ENCODE measurements around the gene ZFAND2B.
"Not testable (repeated sequence)": the region's sequence is repeated elsewhere in the genome, so short reads cannot be mapped to it uniquely, and the experiment has no call there.

The ZFAND2B gene

DNA sequence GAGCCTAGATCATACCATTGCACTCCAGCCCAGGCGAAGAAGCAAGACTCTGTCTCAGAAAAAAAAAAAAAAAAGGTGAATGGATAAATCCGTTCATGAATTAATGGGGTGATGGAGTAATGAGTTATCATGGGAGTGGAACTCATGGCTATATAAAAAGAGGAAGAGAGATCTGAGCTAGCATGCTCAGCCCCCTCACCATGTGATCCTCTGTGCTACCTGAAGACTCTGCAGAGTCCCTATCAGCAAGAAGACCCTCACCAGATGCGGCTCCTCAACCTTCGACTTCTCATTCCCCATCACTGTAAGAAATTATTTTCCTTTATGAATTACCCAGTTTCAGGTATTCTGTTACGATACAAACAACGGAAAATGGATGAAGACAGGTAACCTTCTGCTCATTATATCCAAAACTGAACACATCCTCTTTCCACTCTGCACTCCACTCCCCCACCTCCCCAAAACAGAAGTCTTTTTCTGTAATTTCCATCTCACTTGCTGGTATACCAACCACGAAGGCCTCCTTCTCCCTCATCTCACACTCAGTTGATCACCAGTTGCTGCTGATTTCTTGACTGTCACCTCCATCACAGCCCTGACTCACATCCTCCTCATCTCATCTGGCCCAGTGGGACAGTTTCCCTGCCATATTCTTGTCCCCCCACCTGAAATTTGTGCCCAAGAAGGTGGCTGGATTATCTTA is 19.7 kb upstream of the ZFAND2B start:
- DNase-seq, result peak in 2 of 42 donors; percentile 19 to 23
- intact Hi-C loops (cut with DNase I), result no loop called here

DNA sequence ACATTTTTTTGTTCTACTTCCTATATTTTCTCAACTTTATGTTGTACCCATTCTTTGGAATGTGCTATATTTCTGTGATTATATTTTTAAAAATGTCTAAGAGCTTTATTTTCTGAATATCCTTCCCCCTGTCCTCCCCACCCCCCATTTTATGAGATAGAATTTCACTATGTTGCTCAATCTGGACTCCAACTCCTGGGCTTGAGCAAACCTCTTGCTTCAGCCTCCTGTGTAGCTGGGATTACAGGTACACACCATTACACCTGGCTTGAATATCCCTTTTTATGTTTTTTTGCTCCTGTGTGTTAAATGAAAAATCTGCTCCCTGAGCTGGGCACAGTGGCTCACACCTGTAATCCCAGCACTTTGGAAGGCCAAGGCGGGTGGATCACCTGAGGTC is 9.2 kb upstream of the ZFAND2B start:
- intact Hi-C loops (cut with DNase I), result no loop called here
- DNase-seq, result no peak

DNA sequence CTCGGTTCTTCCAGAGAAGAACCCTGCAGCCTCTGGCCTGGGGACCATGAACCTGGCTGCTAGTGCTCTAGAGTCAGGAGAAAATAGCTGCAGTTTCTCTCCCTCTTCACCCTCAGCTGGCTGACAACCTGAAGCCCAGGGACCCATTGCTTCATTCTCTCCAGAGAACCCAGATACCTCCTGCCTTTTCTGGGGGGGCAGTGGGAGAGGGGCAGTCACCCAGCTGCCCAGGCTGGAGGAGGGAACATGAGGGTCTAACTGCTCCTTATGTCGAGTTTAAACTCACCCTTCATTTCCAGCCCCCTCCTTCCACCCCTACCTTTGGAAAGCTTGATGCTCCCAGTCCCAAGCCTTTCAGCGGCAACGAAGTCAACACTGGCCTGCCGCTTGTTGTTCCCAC is 7.6 kb upstream of the ZFAND2B start:
- intact Hi-C loops (cut with DNase I), result no loop called here
- DNase-seq, result peak in 1 of 42 donors; percentile 14

DNA sequence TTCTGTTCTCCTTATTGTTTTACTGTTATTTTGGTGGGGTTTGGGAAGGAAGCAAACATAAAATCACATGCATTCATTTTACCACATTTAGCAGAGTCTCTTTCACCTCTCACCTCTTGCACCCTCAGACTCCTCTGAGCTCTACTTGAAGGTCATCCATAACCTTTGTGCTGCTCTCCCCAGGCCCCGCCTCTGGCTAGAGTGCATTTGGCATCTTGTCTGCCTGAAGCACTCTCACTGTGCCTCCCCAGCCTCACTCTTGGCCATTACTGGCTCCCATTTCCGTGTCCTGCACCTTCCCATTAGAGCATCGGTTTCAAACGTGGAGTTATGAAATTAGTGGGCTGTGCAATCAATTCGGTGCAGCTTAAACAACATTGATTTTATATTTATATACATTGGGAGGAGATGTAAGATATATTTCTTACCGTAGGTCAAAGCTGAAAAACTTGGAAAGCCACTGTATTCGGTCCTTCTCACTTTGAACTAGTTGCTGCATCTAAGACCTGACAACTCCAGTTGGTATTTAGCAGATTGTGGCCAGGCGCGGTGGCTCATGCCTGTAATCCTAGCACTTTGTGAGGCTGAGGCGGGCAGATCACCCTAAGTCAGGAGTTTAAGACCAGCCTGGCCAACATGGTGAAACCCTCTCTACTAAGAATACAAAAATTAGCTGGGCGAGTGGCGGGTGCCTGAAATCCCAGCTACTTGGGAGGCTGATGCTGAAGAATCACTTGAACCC is 6.9 kb upstream of the ZFAND2B start:
- peak in 3 of 42 donors; percentile 5 to 7 (median 6) for DNase-seq
- intact Hi-C loops (cut with DNase I), result no loop called here

DNA sequence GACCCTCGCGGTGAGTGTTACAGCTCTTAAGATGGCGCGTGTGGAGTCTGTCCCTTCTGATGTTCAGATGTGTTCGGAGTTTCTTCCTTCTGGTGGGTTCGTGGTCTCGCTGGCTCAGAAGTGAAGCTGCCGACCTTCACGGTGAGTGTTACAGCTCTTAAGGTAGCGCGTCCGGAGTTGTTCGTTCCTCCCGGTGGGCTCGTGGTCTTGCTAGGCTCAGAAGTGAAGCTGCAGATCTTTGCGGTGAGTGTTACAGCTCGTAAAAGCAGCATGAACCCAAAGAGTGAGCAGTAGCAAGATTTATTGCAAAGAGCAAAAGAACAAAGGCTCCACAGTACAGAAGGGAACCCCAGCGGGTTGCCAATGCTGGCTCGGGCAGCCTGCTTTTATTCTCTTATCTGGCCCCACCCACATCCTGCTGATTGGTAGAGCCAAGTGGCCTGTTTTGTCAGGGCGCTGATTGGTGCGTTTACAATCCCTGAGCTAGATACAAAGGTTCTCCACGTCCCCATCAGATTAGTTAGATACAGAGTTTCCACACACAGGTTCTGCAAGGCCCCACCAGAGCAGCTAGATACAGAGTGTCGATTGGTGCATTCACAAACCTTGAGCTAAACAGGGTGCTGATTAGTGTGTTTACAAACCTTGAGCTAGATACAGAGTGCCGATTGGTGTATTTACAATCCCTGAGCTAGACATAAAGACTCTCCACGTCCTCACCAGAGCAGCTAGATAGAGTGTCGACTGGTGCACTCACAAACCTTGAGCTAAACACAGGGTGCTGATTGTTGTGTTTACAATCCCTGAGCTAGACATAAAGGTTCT is 5.9 kb upstream of the ZFAND2B start:
- DNase-seq, result peak in 4 of 42 donors; percentile 14 to 40 (median 28)

DNA sequence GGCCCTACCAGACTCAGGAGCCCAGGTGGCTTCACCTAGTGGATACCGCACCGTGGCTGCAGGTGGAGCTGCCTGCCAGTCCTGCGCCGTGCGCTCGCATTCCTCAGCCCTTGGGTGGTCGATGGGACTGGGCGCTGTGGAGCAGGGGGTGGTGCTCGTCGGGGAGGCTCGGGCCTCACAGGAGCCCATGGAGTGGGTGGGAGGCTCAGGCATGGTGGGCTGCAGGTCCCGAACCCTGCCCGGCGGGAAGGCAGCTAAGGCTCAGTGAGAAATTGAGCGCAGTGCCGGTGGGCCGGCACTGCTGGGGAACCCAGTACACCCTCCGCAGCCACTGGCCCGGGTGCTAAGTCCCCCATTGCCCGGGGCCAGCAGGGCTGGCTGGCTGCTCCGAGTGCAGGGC is 5.3 kb upstream of the ZFAND2B start:
- DNase-seq, result peak in 2 of 42 donors; percentile 4 to 12
- intact Hi-C loops (cut with DNase I), result not testable (repeated sequence)

More for the DNA sequence above, 5.9 kb upstream of the ZFAND2B start:
- intact Hi-C loops (cut with DNase I), result not testable (repeated sequence)

DNA sequence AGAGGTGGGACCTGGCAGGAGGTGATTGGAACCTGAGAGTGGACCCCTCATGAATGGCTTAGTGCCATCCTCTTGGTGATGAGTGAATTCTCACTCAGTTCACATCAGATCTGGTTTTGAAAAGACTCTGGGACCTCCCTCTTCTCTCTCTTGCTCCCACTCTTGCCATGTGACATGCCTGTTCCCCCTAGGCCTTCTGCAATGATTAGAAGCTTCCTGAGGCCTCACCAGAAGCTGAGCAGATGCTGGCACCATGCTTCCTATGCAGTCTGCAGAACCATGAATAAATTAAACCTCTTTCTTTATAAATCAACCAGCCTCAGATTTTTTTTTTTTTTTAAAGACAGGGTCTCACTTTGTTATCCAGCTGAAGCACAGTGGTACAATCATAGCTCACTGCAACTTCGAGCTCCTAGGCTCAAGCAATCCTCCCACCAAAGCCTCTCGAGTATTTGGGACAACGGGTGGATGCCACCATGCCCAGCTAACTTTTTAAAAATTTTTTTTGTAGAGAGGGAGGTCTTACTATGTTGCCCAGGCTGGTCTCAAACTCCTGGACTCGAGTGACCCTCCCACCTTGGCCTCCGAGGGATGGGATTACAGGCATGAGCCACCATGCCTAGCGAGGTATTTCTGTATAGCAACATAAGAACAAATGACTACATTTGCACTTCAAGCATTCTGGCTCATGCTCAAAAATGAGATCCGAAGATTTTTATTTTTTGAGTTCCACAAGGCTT is 2.0 kb upstream of the ZFAND2B start:
- intact Hi-C loops (cut with DNase I), result loop anchor here (5.0 kb wide), 1 partner anchor 42 kb away; the partner anchor contains the start of gene NHEJ1

DNA sequence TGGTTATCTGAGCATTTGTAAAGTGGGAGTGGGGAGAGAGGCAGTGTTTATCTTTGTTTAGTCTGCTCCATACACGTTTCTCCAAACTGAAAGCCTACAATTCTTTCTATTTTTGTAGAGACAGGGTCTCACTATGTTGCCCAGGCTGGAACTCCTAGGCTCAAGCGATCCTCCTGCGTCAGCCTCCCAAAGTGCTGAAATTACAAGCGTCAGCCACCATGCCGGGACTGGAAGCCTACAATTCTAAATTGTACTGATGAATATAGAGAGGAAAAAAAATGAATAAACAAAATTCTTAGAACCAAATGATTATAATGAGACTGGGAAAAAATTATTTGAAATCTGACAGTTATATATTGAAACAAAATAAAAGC is 1.4 kb upstream of the ZFAND2B start:
- DNase-seq, result peak in 1 of 42 donors; percentile 10
- intact Hi-C loops (cut with DNase I), result loop anchor here (5.0 kb wide), 1 partner anchor 43 kb away; the partner anchor contains the start of gene NHEJ1

More for the DNA sequence above, 2.0 kb upstream of the ZFAND2B start:
- peak in 1 of 42 donors; percentile 29 for DNase-seq

DNA sequence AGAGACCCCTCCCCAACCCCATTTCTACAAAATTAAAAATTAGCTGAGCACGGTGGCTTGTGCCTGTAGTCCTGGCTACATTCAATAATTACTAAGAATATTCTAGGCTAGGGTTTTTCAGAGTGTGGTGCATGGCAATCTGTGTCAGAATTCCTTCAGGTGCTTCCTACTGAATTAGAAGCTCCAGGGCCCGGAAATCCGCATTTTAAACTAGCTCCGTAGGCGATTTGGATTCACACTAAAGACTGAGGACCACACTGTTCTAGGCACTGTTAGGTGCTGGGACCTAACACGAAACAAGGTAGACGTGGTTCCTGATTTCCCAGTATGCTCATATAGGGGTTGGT is 628 bp upstream of the ZFAND2B start:
- intact Hi-C loops (cut with DNase I), result loop anchor here (2.0 to 5.0 kb wide), 3 partner anchors 29 to 73 kb away; partner anchors contain the start of genes CNPPD1, DNAJB2 and NHEJ1
- DNase-seq, result peak in 1 of 42 donors; percentile 3

DNA sequence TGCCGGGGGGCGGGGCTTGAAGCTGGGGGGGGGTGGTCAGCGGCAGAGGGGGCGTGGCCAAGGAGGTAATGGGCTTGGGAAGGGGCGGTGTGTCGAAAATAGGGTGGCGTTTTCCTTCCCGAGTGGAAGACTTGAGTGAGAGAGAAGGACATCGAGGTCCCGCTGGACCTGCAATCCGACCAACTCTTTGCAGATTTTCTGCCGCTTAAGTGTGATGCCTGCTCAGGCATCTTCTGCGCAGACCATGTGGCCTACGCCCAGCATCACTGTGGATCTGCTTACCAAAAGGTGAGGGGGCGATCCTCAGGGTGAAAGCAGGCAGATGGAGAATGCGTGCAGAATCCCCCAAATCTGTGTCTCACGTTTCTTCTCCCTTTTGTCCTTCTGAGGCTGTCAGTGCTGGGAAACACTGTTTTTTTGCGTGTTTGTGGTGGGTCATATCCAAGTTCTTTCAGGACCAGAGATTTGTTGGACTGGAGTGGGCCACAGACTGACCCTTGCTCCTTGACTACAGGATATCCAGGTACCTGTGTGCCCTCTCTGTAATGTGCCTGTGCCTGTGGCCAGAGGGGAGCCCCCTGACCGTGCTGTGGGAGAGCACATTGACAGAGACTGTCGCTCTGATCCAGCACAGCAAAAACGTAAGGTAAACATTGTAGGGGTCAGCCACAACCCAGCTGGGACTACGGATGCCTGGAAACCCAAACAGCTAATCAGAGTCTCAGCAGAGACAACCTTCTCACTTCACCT is 727 bp downstream of the ZFAND2B start:
- intact Hi-C loops (cut with DNase I), result loop anchor here (2.0 to 5.0 kb wide), 3 partner anchors 31 to 71 kb away; partner anchors contain the start of genes CNPPD1, DNAJB2 and NHEJ1
- DNase-seq, result peak in 2 of 42 donors; percentile 37 to 51

DNA sequence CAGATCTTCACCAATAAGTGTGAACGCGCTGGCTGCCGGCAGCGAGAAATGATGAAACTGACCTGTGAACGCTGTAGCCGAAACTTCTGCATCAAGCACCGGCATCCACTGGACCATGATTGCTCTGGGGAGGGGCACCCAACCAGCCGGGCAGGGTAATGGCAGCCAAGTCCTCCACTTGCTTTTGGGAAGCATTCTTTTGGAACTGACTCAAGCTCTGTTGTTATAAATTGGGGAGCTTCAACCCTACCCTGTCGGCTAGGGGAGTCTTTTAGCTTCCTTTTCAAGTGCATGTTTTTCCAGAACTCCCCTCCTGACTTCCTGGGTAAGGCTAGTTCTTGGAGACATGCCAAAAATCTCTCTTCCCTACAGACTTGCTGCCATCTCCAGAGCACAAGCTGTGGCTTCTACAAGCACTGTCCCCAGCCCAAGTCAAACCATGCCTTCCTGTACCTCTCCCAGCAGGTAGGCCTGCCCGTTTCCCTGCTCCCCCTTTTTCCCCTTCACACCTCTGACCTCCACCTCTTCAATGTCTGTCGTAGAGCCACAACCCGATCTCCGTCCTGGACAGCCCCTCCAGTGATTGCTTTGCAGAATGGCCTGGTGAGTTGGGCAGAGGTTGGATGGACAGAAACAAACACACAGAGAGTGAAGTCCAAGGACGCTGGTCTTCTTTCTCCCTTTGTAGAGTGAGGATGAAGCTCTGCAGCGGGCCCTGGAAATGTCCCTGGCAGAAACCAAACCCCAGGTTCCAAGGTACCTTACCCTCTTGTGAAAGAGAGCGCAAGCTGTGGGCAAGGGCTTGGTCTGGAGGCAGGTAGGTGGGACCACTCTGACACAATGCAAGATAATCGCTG is 1.5 kb downstream of the ZFAND2B start:
- DNase-seq, result peak in 2 of 42 donors; percentile 20 to 33
- intact Hi-C loops (cut with DNase I), result loop anchor here (2.0 to 5.0 kb wide), 3 partner anchors 31 to 71 kb away; partner anchors contain the start of genes CNPPD1, DNAJB2 and NHEJ1

DNA sequence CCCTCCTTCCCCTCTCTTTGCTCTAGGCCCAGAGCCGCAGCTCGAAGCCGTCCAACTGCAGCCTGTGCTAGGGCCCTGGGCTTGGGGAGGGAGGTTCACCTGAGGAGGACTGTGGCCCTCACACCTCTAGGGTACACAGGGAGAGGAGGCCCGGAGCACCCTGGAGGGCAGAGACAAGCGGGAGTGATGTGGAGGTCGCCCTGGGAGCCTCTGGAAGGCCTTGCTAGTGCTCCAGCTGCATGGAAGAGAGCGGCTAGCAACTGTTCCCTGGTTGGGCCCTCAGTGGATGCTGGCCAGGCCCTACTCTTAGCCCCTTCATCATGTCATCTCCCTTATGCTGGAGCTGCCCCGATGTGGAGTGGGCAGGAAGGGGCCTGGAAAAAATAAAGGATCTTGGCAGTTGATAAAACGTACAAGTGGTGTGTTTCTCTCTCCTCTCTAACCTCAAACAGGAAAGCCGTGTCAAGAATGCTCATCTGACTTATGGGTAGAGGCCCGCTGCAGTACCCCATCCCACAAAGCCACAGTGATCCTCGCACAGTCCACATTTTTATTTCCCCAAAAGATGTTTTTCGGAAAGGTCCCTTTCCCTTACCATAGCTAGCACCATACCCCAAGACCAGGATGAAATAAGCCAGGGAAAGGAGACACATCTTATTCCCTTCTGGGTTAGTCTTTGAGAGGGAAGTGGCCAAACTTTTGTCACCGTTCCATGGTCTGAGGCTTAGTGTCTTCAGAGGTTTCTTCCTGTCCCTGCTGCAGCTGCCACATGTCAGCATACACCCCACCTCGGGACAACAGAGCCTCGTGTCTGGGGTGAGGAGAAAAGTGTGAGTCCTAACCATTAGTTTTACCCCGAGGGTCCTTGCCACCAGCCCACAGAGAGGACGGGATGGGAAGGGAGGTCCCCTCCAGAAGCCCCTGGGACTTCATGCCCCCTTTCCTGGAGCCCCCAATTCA is 2.9 kb downstream of the ZFAND2B start:
- intact Hi-C loops (cut with DNase I), result loop anchor here (5.0 kb wide), 1 partner anchor 47 kb away; the partner anchor contains the start of gene NHEJ1
- DNase-seq, result peak in 2 of 42 donors; percentile 7 to 32

DNA sequence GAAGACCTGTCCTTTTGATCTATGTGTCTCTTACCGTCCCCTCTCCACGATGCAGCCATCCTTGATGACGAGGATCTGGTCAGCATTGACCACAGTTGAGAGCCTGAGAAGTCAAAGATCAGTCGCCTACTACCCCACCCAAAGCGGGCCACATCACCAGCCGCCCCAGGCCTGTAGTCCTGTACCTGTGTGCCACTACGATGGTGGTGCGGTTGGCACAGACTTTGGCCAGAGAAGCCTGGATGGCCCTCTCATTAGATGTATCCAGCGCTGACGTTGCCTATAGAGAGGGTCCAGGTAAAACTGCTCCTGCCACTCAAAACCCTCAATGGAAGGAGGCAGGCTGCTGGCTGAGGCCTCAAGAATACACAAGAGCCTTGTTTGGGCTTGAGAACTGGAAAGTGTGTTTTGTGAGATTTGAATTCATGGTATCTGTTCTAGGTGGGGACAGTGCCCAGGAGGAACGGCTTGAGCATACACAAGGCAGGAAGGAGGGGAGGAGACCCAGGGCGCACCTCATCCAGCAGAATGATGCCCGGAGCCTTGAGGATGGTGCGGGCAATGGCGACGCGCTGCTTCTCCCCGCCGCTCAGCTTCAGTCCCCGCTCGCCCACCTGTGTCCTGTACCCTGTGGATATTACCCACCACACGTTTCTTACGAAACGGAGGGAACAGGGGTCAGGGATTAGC is 3.8 kb downstream of the ZFAND2B start:
- intact Hi-C loops (cut with DNase I), result no loop called here
- DNase-seq, result peak in 2 of 42 donors; percentile 15 to 29

DNA sequence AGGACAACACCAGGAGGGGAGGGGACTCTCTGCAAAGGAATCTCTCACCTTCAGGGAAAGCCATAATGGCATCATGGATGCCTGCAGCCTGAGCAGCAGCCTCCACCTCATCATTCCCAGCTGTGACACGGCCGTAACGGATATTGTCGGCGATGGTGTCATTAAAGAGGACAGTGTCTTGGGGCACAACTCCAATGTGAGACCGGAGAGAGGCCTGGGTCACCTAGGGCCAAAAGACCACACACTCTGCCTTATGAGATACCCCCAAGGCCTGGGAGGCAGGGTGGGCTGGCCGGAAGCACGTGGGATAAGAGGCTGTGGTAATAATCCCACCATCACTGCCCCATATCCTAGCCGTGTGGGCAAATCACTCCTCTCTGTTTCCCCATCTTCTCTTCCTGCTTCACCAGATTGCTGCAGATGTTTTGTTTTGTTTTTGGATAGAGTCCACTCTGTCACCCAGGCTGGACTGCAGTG is 4.3 kb downstream of the ZFAND2B start:
- intact Hi-C loops (cut with DNase I), result no loop called here
- DNase-seq, result peak in 2 of 42 donors; percentile 10 to 17

DNA sequence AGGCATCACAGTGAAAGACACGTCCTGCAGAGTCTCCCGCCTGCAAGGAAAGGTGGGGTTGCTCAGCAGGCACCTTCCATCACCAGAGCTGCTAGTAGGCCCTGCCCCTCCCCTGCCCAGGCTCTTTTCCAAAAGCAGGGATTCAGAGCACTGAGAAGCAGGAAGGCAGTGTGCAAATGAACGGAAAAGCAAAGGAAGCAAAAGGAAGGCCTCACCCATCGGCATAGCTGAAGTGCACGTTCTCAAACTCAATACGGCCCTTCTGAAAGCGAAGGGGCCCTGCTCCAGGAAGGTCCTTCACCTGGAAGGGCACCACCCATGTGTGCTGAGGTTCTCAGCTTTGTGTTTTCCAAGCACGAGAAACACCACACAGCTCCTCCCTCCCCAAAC is 6.4 kb downstream of the ZFAND2B start:
- DNase-seq, result no peak
- intact Hi-C loops (cut with DNase I), result no loop called here
